PFSK-1 (cell line): ENCODE results near the gene USPL1.

ENCODE experiments used
- POLR2AphosphoS5 ChIP-seq: IDR thresholded peaks from 2 replicates; pipeline ENCODE4 v1.6.1; 2012; ENCODE audit warnings: low read depth, mild to moderate bottlenecking, control low read depth, low read length, moderate library complexity
- REST ChIP-seq, 2 experiments: IDR thresholded peaks; 2 replicates each; pipeline versions ENCODE4 v1.6.1 to v1.8.0; 2011 to 2012; ENCODE audit warnings: low read depth in 2 of 2, low read length in 2 of 2, control low read depth in 1 of 2, inconsistent platforms in 1 of 2, mild to moderate bottlenecking in 1 of 2, moderate library complexity in 1 of 2; ENCODE audit not compliant: insufficient read depth in 1 of 2
- SIN3A ChIP-seq: IDR thresholded peaks from 2 replicates; pipeline ENCODE4 v1.6.1; 2012; ENCODE audit warnings: mild to moderate bottlenecking, low read length, moderate library complexity, borderline replicate concordance; ENCODE audit not compliant: insufficient read depth
- TAF1 ChIP-seq: IDR thresholded peaks from 2 replicates; pipeline ENCODE4 v1.6.1; 2012; ENCODE audit warnings: low read length, control low read depth, borderline replicate concordance; ENCODE audit not compliant: insufficient read depth

GRCh38 chr13:30687601-30688000 lies 69.9 kb downstream of the USPL1 start:
- TF ChIP-seq POLR2AphosphoS5 (no peak), REST (IDR thresholded peaks at IDR 0.05; ENCODE audit: insufficient read depth in 1 of 2, low read depth in 2 of 2, low read length in 2 of 2) (no peak), SIN3A (no peak), TAF1 (no peak)
